ENCODE measurements around the gene CCN2.

DNA sequence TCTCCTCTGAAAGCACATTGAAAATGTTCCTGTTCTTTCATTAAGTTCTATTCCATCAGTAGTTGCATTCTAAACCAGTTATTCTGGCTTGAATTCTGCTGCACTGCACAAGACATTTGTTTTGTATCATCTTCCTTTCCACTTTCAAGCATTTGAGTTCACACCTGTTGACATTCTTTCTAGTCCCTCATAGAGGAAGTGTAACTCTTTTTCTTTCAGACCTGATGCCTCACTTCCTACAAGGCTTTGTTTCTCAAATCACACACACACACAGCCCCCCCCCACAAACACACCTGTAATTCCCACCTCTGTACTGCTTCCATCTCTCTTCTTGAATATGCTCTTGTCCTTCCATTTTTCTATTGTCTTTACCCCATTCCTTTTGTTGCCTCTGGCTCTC is 50.9 kb downstream of the CCN2 start:
- TF ChIP-seq POLR2AphosphoS5 (IDR thresholded peaks at IDR 0.05), result no peak
- no peak for TF ChIP-seq EP300 (IDR thresholded peaks at IDR 0.05)
